ENCODE measurements around the gene PYM1. TPM values are rescaled to one million over a fixed set of nuclear protein-coding genes. Genes with fewer than 3 reads are reported as not detected.

Gene PYM1
- total and polyA plus RNA-seq, 2 of the 13 experiments (the other 11 are each of a cell fraction or from before 2014, with no cell fraction given): 44.0 to 51.8 TPM

GRCh38 chr12:55974308-55974730 lies 46.6 kb upstream of the PYM1 start:
- Histone ChIP-seq H3K27ac (ENCODE audit: extremely low read length, insufficient read depth, low read length) (peak overlapping the region; percentile 82), H4K20me1 (ENCODE audit: insufficient read depth, low read length) (no peaks in the 10 kb centered on the region), H3K4me1 (ENCODE audit: insufficient read depth, low read length) (peaks cover 42% of the 10 kb centered on the region), H3K9me3 (ENCODE audit: low read length) (no peaks in the 10 kb centered on the region), H3K4me3 (replicated peaks in 1 of 3; ENCODE audit: insufficient read depth in 1 of 3, low read depth in 2 of 3, low read length in 3 of 3) (peak overlapping the region; percentile 90 to 99 (median 96)), H3K4me2 (ENCODE audit: low read depth, low read length) (peak overlapping the region; percentile 72), H2AFZ (ENCODE audit: low read length) (no peak overlapping the region), H3K36me3 (replicated peaks in 1 of 2; ENCODE audit: control insufficient read depth in 1 of 2, insufficient read depth in 2 of 2, low read length in 2 of 2) (peaks cover 2 to 14% of the 10 kb centered on the region in 2 experiments; a peak in 4 of 5 replicates), H3K79me2 (ENCODE audit: insufficient read depth, low read length) (peaks cover 32% of the 10 kb centered on the region), H3K27me3 (ENCODE audit: control insufficient read depth in 1 of 2, insufficient read depth in 2 of 2, low read length in 2 of 2) (no peaks in the 10 kb centered on the region), H3K9ac (ENCODE audit: insufficient read depth, low read depth, low read length) (peak overlapping the region; percentile 94)
- intact Hi-C loops (cut with micrococcal nuclease; ENCODE audit: unreplicated experiment): no loop called here
- WGBS (ENCODE audit: low lambda C conversion rate): under 1% methylated on average over 14 of the region's 15 CpGs
- BruUV-seq (replicated peaks): no TSS peak
- peak; percentile 31 for DNase-seq (ENCODE audit: low spot score)
- in situ Hi-C loops (cut with HindIII; ENCODE audit: extremely low pct_ligation_motif_present, low pct_unique_long_range_greater_than_20kb): loop anchor here (10.0 kb wide), 1 partner anchor 60 kb away; no protein-coding TSS in a partner anchor
- FAIRE-seq: peak; percentile 37
- ChIA-PET CTCF (ENCODE audit: low intra/inter-chr PET ratio, low total read pairs) (interaction anchor here (1.5 kb wide), 1 partner anchor 18 kb away, joined by 4 read pairs; no protein-coding TSS in a partner anchor), POLR2A (interaction anchor here (0.6 to 3.2 kb wide), 37 partner anchors 10 to 259 kb away, joined by 3 to 60 read pairs (median 7); partner anchors contain the start of genes BLOC1S1, CD63, DNAJC14 and ERBB3)
- peak; percentile 61 for ATAC-seq
- TF ChIP-seq NFAT5 (CRISPR knock-in tag; IDR thresholded peaks at IDR 0.05) (no peak), GATAD2A (CRISPR knock-in tag; IDR thresholded peaks at IDR 0.05) (no peak), ZNF883 (CRISPR knock-in tag; IDR thresholded peaks at IDR 0.05; ENCODE audit: not compliant biosample characterization) (peak; percentile 1), TRIM22 (IDR thresholded peaks at IDR 0.05) (no peak), ZNF333 (CRISPR knock-in tag; IDR thresholded peaks at IDR 0.05; ENCODE audit: borderline replicate concordance) (peak; percentile 4; the same call in 1 of the 2 replicates), ZNF790 (CRISPR knock-in tag; IDR thresholded peaks at IDR 0.05; ENCODE audit: borderline replicate concordance) (no peak), YEATS4 (CRISPR knock-in tag; IDR thresholded peaks at IDR 0.05; ENCODE audit: borderline replicate concordance) (peak; percentile 17; the same call in 1 of the 2 replicates), TSC22D2 (CRISPR knock-in tag; IDR thresholded peaks at IDR 0.05; ENCODE audit: borderline replicate concordance) (no peak), ATM (IDR thresholded peaks at IDR 0.05; ENCODE audit: borderline replicate concordance) (no peak), HIVEP1 (CRISPR knock-in tag; IDR thresholded peaks at IDR 0.05) (0 out of 2 replicates have a peak, but pooled peaks have one; percentile 15), DDIT3 (CRISPR knock-in tag; IDR thresholded peaks at IDR 0.05) (no peak), ARHGAP35 (CRISPR knock-in tag; IDR thresholded peaks at IDR 0.05; ENCODE audit: borderline replicate concordance) (0 out of 2 replicates have a peak, but pooled peaks have one; percentile 10), TARDBP (CRISPR knock-in tag; IDR thresholded peaks at IDR 0.05) (no peak), CHCHD3 (CRISPR knock-in tag; IDR thresholded peaks at IDR 0.05) (no peak), PLRG1 (conservative IDR thresholded peaks at IDR 0.05) (no peak), EED (CRISPR knock-in tag; IDR thresholded peaks at IDR 0.05) (no peak), TCF12 (IDR thresholded peaks at IDR 0.05) (no peak), TCF12 (CRISPR knock-in tag; IDR thresholded peaks at IDR 0.05) (no peak), ZFP41 (CRISPR knock-in tag; IDR thresholded peaks at IDR 0.05; ENCODE audit: borderline replicate concordance) (no peak), SAFB2 (CRISPR knock-in tag; IDR thresholded peaks at IDR 0.05; ENCODE audit: borderline replicate concordance, low read depth) (peak; percentile 33; the same call in 1 of the 2 replicates)

All from HepG2 (cell line).